ENCODE measurements around the gene CHSY1. TPM values are rescaled to one million over a fixed set of nuclear protein-coding genes. Genes with fewer than 3 reads are reported as not detected.

Gene CHSY1
- total RNA-seq, 4 donors from 2014 or later = 8.8 to 19.3 (median 11.4) TPM

GRCh38 chr15:101178479-101178878, 73.4 kb downstream of the CHSY1 start:
- H3K27me3 ChIP-seq = no peaks in the 10 kb centered on the region
- H3K27ac ChIP-seq = peak overlapping the region in 3 of 4 donors; percentile 42 to 73 (median 45)
- intact Hi-C loops (cut with DNase I) = no loop called here
- H3K36me3 ChIP-seq = peaks cover 0 to 17% (median 0%) of the 10 kb centered on the region in 3 donors
- TF ChIP-seq POLR2A (IDR thresholded peaks at IDR 0.05) (no peak), CTCF (IDR thresholded peaks at IDR 0.05) (no peak)
- 83 to 92% methylated on average over 8 to 16 of the region's 18 CpGs for WGBS, 2 donors
- H3K4me3 ChIP-seq = no peak overlapping the region
- peaks cover 18 to 86% (median 21%) of the 10 kb centered on the region in 3 donors for H3K4me1 ChIP-seq
- H3K9me3 ChIP-seq = no peaks in the 10 kb centered on the region
- no peak for DNase-seq

GRCh38 chr15:101177866-101178265, 74.0 kb downstream of the CHSY1 start:
- WGBS, 2 donors = 46 to 60% methylated on average over 14 of the region's 14 CpGs
- H3K27me3 ChIP-seq = no peaks in the 10 kb centered on the region
- H3K27ac ChIP-seq = peak overlapping the region in 3 of 4 donors; percentile 42 to 73 (median 45)
- intact Hi-C loops (cut with DNase I) = no loop called here
- TF ChIP-seq CTCF (IDR thresholded peaks at IDR 0.05) = no peak
- TF ChIP-seq POLR2A (IDR thresholded peaks at IDR 0.05) = no peak
- H3K9me3 ChIP-seq = no peaks in the 10 kb centered on the region
- H3K4me1 ChIP-seq = peaks cover 21 to 86% (median 24%) of the 10 kb centered on the region in 3 donors
- peaks cover 0 to 17% (median 0%) of the 10 kb centered on the region in 3 donors for H3K36me3 ChIP-seq
- H3K4me3 ChIP-seq = no peak overlapping the region
- no peak for DNase-seq

- DNase-seq = no peak
- Histone ChIP-seq H3K27ac (peak overlapping the region in 3 of 4 donors; percentile 11 to 45 (median 24)), H3K4me1 (peaks cover 21 to 90% (median 34%) of the 10 kb centered on the region in 3 donors), H3K9me3 (no peaks in the 10 kb centered on the region), H3K27me3 (no peaks in the 10 kb centered on the region), H3K4me3 (no peak overlapping the region), H3K36me3 (peaks cover 0 to 12% (median 0%) of the 10 kb centered on the region in 3 donors)
- TF ChIP-seq CTCF (IDR thresholded peaks at IDR 0.05) = no peak
- no peak for TF ChIP-seq POLR2A (IDR thresholded peaks at IDR 0.05)
- intact Hi-C loops (cut with DNase I) = no loop called here
- WGBS, 2 donors = 36 to 44% methylated on average over 3 to 5 of the region's 5 CpGs
These were observed 75.2 kb downstream of the CHSY1 start for GRCh38 chr15:101176625-101177024.

- intact Hi-C loops (cut with DNase I) = no loop called here
- no peak for DNase-seq
- peaks cover 25 to 95% (median 34%) of the 10 kb centered on the region in 3 donors for H3K4me1 ChIP-seq
These were observed 76.4 kb downstream of the CHSY1 start for GRCh38 chr15:101175401-101175800.

More at GRCh38 chr15:101175401-101175800, 76.4 kb downstream of the CHSY1 start:
- TF ChIP-seq CTCF (IDR thresholded peaks at IDR 0.05) (no peak), POLR2A (IDR thresholded peaks at IDR 0.05) (no peak)
- H3K27me3 ChIP-seq = no peaks in the 10 kb centered on the region
- WGBS, 2 donors = 81 to 90% methylated on average over 12 of the region's 12 CpGs
- H3K9me3 ChIP-seq = no peaks in the 10 kb centered on the region
- H3K4me3 ChIP-seq = no peak overlapping the region
- H3K27ac ChIP-seq = peak overlapping the region in 2 of 4 donors; percentile 10 to 65
- H3K36me3 ChIP-seq = peaks cover 0 to 10% (median 0%) of the 10 kb centered on the region in 3 donors
